Right renal pelvis (tissue), 4 donors: ENCODE measurements around the gene PRDM15. TPM values are rescaled to one million over a fixed set of nuclear protein-coding genes. Genes with fewer than 3 reads are reported as not detected.

ENCODE experiments used
- DNase-seq, 4 donors: peaks; one replicate each; pipeline ENCODE4 v3.0.0-alpha.2; 2013; ENCODE audit warnings: low read depth in 4 of 4, low spot score in 3 of 4, missing footprints in 1 of 4
- polyA plus RNA-seq, 4 donors: library from polyadenylated mRNA; unstranded; fragments of 120-200 nt; gene quantifications; one replicate each; pipeline ENCODE4 v1.2.1, GENCODE V29; 2013; ENCODE audit not compliant: insufficient read length in 4 of 4

Gene PRDM15
- polyA plus RNA-seq, 4 donors: 5.6 to 6.4 (median 6.2) TPM

- DNase-seq: no peak
These were observed 124.7 kb downstream of the PRDM15 start for GRCh38 chr21:41754479-41754891.

GRCh38 chr21:41753006-41753898 lies 125.9 kb downstream of the PRDM15 start:
- DNase-seq: no peak

GRCh38 chr21:41752231-41752681 lies 126.9 kb downstream of the PRDM15 start:
- no peak for DNase-seq

GRCh38 chr21:41751611-41752011 lies 127.5 kb downstream of the PRDM15 start:
- DNase-seq: no peak

- no peak for DNase-seq
These were observed 128.5 kb downstream of the PRDM15 start for GRCh38 chr21:41750532-41751151.

GRCh38 chr21:41750051-41750450 lies 129.1 kb downstream of the PRDM15 start:
- DNase-seq: no peak

- no peak for DNase-seq
These were observed 129.9 kb downstream of the PRDM15 start for GRCh38 chr21:41749286-41749685.

Other genes starting within 250 kb of the PRDM15 start
- gene RIPK4, start 112.3 kb downstream of the PRDM15 start, polyA plus RNA-seq: 10 to 100 TPM; 16.5 to 22.4 (median 18.5) TPM
- gene C2CD2, start 74.7 kb upstream of the PRDM15 start, polyA plus RNA-seq: 10 to 100 TPM; 13.3 to 16.5 (median 14.0) TPM
- gene ZBTB21, start 131.0 kb upstream of the PRDM15 start, polyA plus RNA-seq: 10 to 100 TPM; 11.0 to 11.6 (median 11.3) TPM
- under 1 TPM; 0.06 to 0.20 (median 0.11) TPM for gene UMODL1, start 192.0 kb upstream of the PRDM15 start, polyA plus RNA-seq